Gastrocnemius medialis (tissue), 4 donors: ENCODE measurements around the gene PDGFRB. TPM values are rescaled to one million over a fixed set of nuclear protein-coding genes. Genes with fewer than 3 reads are reported as not detected.

Experiments
- ATAC-seq, 2 donors: fragments of 150-250 bp; one replicate each; pipeline ENCODE4 v1.9.1; 2016
- DNase-seq, 2 donors: peaks; one replicate each; pipeline ENCODE4 v3.0.0-alpha.2; 2019
- H3K27ac ChIP-seq, 4 donors: fragments of 200-600 bp; sonication (generic); 1 replicate in 1 of 4; 2 replicates in 3 of 4; pipeline ENCODE4 v1.5.1; 2016 to 2018; ENCODE audit warnings: mild to moderate bottlenecking in 2 of 4, moderate library complexity in 1 of 4
- H3K27me3 ChIP-seq, 3 donors: fragments of 200-600 bp; sonication (generic) in 2 of 3; 1 replicate in 1 of 3; 2 replicates in 2 of 3; pipeline versions ENCODE4 v1.5.1 to v1.6.0; 2016 to 2019; ENCODE audit warnings: mild to moderate bottlenecking in 1 of 3, moderate library complexity in 1 of 3
- H3K36me3 ChIP-seq, 2 donors: fragments of 200-600 bp; sonication (generic) in 1 of 2; one replicate each; pipeline ENCODE4 v1.5.1; 2017 to 2018
- H3K4me1 ChIP-seq, 2 donors: fragments of 200-600 bp; sonication (generic) in 1 of 2; one replicate each; pipeline ENCODE4 v1.5.1; 2016 to 2017; ENCODE audit warnings: mild to moderate bottlenecking in 2 of 2
- H3K4me3 ChIP-seq, 4 donors: fragments of 200-600 bp; sonication (generic) in 3 of 4; 1 replicate in 1 of 4; 2 replicates in 3 of 4; pipeline ENCODE4 v1.5.1; 2016 to 2019; ENCODE audit warnings: mild to moderate bottlenecking in 2 of 4
- H3K9me3 ChIP-seq, 3 donors: fragments of 200-600 bp; sonication (generic) in 2 of 3; 1 replicate in 1 of 3; 2 replicates in 2 of 3; pipeline ENCODE4 v1.5.1; 2016 to 2019
- CTCF ChIP-seq, 5 experiments: fragments of 450-650 bp in 3 of 5; fragments of 200-600 bp in 2 of 5; sonication (generic) in 2 of 5; IDR thresholded peaks in 4 of 5; conservative IDR thresholded peaks in 1 of 5; 1 replicate in 4 of 5; 2 replicates in 1 of 5; pipeline ENCODE4 v1.5.1; 2016 to 2019; ENCODE audit warnings: antibody characterized with exemption in 5 of 5, mild to moderate bottlenecking in 3 of 5, moderate library complexity in 3 of 5
- POLR2A ChIP-seq, 2 donors: fragments of 450-650 bp; IDR thresholded peaks; one replicate each; pipeline ENCODE4 v1.6.1; 2017; ENCODE audit warnings: antibody characterized with exemption in 2 of 2, mild to moderate bottlenecking in 2 of 2, moderate library complexity in 2 of 2
- in situ Hi-C, 4 donors: fragments of 200-750 bp; cut with MboI; loops; one replicate each; pipeline versions ENCODE4 v1.15.0 to v1.8.0; 2017; ENCODE audit warnings: low sequenced_read_pairs in 4 of 4
- intact Hi-C: fragments of 100-400 bp; cut with DNase I; formaldehyde crosslinking; loops from one replicate; pipeline ENCODE4 v1.15.1; 2023; ENCODE audit warnings: low total_unique reads
- total RNA-seq, 4 donors: library from RNA; depleted of rRNA; stranded (reverse); fragments of >200 nt; gene quantifications; one replicate each; pipeline versions ENCODE4 v1.1.0 to v1.2.3, GENCODE V29; 2016

PDGFRB gene
- total RNA-seq, 4 donors from 2014 or later, result 27.9 to 58.4 (median 52.5) TPM

GRCh38 chr5:150144879-150145278 lies 10.8 kb downstream of the PDGFRB start:
- no peaks in the 10 kb centered on the region for H3K36me3 ChIP-seq
- ATAC-seq (no peak), DNase-seq (no peak)
- no peaks in the 10 kb centered on the region for H3K4me1 ChIP-seq
- peak overlapping the region; percentile 75 to 82 (median 78) for H3K27ac ChIP-seq
- intact Hi-C loops, result no loop called here
- in situ Hi-C loops, result no loop called here
- H3K9me3 ChIP-seq, result no peaks in the 10 kb centered on the region
- no peak for TF ChIP-seq POLR2A (IDR thresholded peaks at IDR 0.05)
- TF ChIP-seq CTCF (IDR thresholded peaks at IDR 0.05 in 4 of 5, conservative IDR thresholded peaks at IDR 0.05 in 1 of 5), result no peak
- H3K4me3 ChIP-seq, result peak overlapping the region in 1 of 4 donors; percentile 37
- H3K27me3 ChIP-seq, result no peaks in the 10 kb centered on the region

- Histone ChIP-seq H3K27me3 (no peaks in the 10 kb centered on the region), H3K4me3 (peak overlapping the region in 3 of 4 donors; percentile 3 to 37 (median 22)), H3K36me3 (no peaks in the 10 kb centered on the region), H3K9me3 (no peaks in the 10 kb centered on the region), H3K4me1 (peaks cover 0 to under 1% of the 10 kb centered on the region in 2 donors), H3K27ac (peak overlapping the region; percentile 75 to 82 (median 78))
- intact Hi-C loops, result no loop called here
- in situ Hi-C loops, result no loop called here
- peak; percentile 45 for DNase-seq
- peak; percentile 10 to 25 for ATAC-seq
- TF ChIP-seq CTCF (IDR thresholded peaks at IDR 0.05 in 4 of 5, conservative IDR thresholded peaks at IDR 0.05 in 1 of 5) (no peak), POLR2A (IDR thresholded peaks at IDR 0.05) (no peak)
These were observed 11.3 kb downstream of the PDGFRB start for GRCh38 chr5:150144246-150144801.

DNA sequence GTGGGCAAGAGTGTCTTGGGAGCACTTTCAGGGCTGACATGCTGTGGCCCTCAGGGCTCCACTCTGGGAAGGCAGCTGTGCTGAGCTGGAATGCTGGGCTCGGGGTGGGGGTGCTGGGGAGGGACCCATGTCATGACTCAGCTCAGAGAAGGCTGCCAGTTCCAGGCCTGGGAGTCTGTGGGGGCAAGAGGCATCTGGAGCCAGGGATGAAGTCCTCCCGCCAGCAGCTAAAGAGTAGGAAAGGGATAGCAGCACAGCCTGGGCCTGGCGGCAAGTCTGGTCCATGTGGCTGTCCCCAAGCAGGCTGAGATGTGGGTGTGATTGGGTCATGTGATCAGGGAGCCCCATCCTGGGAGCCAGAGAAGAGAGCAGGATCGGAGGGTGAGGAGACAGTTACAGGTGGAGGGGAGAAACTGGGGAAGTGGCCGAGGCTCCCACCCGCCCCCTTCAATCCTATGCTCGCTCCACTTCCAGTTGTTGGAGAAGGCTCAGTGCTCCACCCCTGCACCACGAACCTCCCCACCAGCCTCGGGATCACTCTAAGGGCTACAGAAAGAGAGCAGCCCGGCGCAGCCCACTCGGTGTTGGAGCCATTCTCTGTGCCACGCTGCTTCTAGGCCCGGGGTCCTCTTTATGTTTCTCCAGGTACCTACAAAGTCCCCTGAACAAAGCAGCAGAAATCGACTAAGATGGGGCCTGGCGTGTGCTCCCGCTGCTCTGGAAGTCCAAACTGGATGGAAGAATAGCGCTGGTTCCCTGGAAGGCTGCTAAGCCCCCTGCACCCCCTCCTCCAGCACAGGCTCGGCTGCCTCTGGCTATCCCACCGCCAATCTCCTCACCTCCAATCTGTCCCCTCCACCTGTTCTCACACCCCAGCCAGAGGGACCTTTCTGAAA lies 12.0 kb downstream of the PDGFRB start:
- Histone ChIP-seq H3K9me3 (no peaks in the 10 kb centered on the region), H3K36me3 (no peaks in the 10 kb centered on the region), H3K27me3 (no peaks in the 10 kb centered on the region), H3K4me1 (peaks cover 0 to 8% of the 10 kb centered on the region in 2 donors), H3K27ac (peak overlapping the region; percentile 75 to 82 (median 78)), H3K4me3 (peak overlapping the region in 3 of 4 donors; percentile 3 to 37 (median 22))
- peak; percentile 59 to 79 for DNase-seq
- in situ Hi-C loops (no loop called here), intact Hi-C loops (no loop called here)
- peak; percentile 57 to 61 for ATAC-seq
- no peak for TF ChIP-seq CTCF (IDR thresholded peaks at IDR 0.05 in 4 of 5, conservative IDR thresholded peaks at IDR 0.05 in 1 of 5)
- peak in 1 of 2 donors; percentile 13 for TF ChIP-seq POLR2A (IDR thresholded peaks at IDR 0.05)

DNA sequence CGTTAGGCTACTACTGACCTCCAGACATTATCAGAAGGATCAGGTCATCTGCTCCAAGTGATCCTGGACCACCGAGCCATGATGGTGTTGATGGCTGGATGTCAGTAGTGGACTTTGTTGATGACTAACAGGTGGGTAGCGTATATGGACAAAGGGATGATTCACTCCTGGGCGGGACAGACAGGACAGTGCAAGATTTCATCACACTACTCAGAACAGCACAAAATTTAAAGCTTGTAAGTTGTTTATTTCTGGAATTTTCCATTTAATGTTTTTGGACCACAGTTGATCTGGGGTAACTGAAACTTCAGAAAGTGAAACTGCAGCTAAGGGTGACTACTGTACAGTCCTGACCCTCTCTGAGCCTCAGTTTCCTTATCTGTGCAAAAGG lies 12.7 kb downstream of the PDGFRB start:
- H3K36me3 ChIP-seq, result no peaks in the 10 kb centered on the region
- in situ Hi-C loops (no loop called here), intact Hi-C loops (no loop called here)
- H3K27me3 ChIP-seq, result no peaks in the 10 kb centered on the region
- DNase-seq (peak; percentile 40 to 66), ATAC-seq (peak; percentile 84 to 85)
- H3K4me1 ChIP-seq, result peaks cover 0 to 12% of the 10 kb centered on the region in 2 donors
- peak overlapping the region in 1 of 4 donors; percentile 37 for H3K4me3 ChIP-seq
- no peaks in the 10 kb centered on the region for H3K9me3 ChIP-seq
- no peak for TF ChIP-seq CTCF (IDR thresholded peaks at IDR 0.05 in 4 of 5, conservative IDR thresholded peaks at IDR 0.05 in 1 of 5)
- TF ChIP-seq POLR2A (IDR thresholded peaks at IDR 0.05), result peak in 1 of 2 donors; percentile 15
- peak overlapping the region; percentile 75 to 82 (median 78) for H3K27ac ChIP-seq
